ENCODE data around the gene CREB3.
A peak's percentile ranks its signal among the peaks of the same experiment; 100 is the strongest.

Gene CREB3, protein sequence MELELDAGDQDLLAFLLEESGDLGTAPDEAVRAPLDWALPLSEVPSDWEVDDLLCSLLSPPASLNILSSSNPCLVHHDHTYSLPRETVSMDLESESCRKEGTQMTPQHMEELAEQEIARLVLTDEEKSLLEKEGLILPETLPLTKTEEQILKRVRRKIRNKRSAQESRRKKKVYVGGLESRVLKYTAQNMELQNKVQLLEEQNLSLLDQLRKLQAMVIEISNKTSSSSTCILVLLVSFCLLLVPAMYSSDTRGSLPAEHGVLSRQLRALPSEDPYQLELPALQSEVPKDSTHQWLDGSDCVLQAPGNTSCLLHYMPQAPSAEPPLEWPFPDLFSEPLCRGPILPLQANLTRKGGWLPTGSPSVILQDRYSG

DNA sequence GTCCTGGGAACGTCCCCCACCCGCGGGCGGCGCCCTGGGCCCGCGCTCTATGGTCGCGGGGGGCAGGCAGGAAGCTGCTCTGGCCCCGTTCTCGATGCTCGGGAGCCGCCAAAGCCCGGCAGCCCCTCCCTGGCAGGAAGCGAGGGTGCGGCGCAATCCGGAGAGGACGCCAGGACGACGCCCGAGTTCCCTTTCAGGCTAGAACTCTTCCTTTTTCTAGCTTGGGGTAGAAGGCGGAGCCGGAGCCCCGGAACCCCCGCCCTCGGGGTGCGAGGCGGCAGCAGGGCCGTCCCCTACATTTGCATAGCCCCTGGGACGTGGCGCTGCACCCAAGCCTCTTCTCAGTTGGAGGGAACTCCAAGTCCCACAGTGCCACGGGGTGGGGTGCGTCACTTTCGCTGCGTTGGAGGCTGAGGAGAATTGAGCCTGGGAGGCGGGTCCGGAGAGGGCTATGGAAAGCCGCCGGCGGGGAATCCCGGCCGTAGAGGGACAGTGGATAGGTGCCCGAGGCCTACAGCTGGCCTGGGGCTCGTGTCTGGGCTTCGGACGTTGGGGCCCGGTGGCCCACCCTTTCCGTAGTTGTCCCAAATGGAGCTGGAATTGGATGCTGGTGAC, at the start of gene CREB3, which contains the start of gene TLN1:
Gene CREB3 (plus strand): TSS at position 482 of the 615 bp plus-strand sequence. CDS start 107 bp downstream, at position 589.
Gene TLN1 (minus strand): TSS at position 11 of the 615 bp plus-strand sequence. CDS start 6,501 bp downstream, outside the sequence.
- DNase-seq (ENCODE audit: low read depth in 1 of 2, low spot score in 1 of 2) = peak; percentile 95

- DNase-seq (ENCODE audit: low read depth in 1 of 2, low spot score in 1 of 2) = no peak
These were observed 49.1 kb upstream of the CREB3 start for GRCh38 chr9:35683323-35683722.

GRCh38 chr9:35684921-35685320, 47.5 kb upstream of the CREB3 start:
- DNase-seq (ENCODE audit: low read depth in 1 of 2, low spot score in 1 of 2) = no peak

GRCh38 chr9:35685506-35685905, 47.0 kb upstream of the CREB3 start:
- no peak for DNase-seq (ENCODE audit: low read depth in 1 of 2, low spot score in 1 of 2)

DNA sequence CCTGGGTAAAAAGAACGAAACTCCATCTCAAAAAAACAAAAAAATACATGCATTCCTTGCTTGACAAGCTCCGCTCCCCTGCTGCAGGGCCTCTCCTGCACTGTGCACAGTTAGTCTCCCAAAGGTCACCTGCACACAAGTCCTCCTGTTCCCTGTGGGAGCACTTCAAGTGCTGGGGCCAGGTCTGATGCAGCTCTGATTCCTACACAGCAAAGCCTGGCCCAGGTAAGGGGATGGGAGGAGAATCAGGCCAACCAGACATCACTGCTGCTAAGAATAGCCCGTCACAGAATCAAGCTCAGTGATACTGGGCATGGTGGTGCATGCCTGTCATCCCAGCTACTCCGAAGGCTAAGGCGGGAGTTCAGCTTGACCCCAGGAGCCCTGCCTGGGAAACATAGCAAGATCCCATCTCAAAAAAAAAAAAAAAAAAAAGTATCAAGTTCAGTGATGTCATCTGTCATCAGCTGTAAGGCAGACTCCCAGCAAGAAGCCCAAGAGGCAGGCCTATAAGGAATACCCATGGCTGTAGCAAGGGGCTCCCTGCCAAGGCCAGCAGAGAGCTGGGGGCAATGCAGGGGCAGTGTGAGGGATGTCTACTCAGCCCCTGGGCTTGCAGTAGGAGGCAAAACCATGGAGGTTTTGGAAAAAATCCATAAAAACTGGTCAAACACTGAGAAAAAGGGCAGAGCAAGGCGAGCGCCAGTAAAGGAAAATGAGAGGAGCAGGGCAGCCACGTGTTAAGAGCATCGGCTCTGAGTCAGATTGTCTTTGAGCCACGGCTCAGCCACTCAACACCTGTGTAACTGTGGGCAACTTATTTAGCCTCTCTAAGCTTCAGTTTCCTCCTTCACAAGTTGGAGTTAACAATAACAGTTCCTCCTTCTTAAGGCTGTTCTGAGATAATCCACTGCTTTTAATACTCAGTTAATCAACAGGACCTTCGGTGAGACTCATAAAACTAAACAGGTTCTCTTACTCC, 46.0 kb upstream of the CREB3 start:
- DNase-seq (ENCODE audit: low read depth in 1 of 2, low spot score in 1 of 2) = no peak

- DNase-seq (ENCODE audit: low read depth in 1 of 2, low spot score in 1 of 2) = no peak
These were observed 45.2 kb upstream of the CREB3 start for GRCh38 chr9:35687306-35687705.

GRCh38 chr9:35687972-35688557, 44.4 kb upstream of the CREB3 start:
- no peak for DNase-seq (ENCODE audit: low read depth in 1 of 2, low spot score in 1 of 2)

DNA sequence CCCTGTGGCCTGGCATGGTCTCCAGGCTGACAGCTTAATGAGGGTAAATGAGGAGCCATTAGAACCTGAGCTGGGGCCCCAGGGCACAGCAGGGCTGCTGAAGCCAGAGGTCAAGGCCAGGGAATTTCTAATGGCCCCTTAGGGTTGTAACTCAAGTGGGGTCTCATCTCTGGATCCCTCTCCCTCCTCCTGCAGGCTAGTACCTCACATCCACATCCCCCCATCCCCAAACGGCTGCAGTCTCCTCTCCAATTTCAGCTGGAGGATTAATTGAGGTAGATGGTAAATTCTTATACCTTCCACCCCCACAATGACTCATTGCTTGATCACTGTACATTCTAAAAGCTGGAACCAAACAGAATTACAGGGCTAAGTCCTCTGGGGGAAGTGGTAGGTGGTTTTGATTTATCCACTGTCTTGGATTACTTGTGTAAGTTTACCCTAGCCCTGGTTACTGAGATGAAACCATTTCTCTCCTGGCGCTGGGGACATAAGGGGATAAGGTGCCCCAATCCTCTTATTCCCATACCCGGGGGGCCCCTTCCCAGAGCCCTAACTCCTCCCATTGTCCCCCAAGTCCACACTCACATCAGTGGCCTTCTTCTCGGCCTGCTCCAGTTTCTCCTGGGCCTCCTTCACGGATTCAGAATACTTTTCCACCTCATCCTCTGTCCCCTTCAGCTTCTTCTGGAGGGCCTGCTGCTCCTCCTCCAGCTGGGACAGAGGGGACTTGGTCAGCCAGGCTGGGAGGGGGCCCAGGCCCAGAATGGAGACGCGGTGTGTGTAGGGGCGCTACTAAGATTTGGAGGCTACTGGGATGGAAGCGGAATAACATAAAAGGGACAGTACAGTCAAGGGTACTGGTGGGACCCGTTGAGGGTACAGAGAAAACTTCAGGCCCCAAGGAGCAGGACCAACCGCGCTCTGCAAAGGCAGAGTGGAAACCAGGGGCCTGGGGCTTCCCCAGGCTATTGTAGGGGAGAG, 43.6 kb upstream of the CREB3 start:
- DNase-seq (ENCODE audit: low read depth in 1 of 2, low spot score in 1 of 2) = no peak

- DNase-seq (ENCODE audit: low read depth in 1 of 2, low spot score in 1 of 2) = no peak
These were observed 42.7 kb upstream of the CREB3 start, which contains the start of gene TPM2 for GRCh38 chr9:35689542-35690293. TSS of gene TPM2 (minus strand) at chr9:35689925. CDS start at chr9:35689817, 108 bp downstream.

DNA sequence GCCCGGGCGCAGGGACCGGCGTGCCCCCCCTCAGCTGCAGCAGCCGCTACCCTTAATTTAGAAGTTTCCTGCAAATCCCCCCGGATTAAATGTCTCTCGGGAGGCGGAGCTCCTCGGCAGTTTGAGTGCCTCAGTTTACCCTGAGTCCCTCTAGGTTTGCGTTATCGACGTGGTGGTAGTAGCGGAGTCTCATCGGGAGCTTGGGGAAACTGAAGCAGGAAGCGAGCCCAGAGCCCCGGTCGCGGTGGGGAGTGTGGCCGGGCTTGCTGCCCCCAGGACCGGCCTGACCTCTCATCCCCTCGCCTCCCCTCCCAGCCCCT, 42.2 kb upstream of the CREB3 start:
- DNase-seq (ENCODE audit: low read depth in 1 of 2, low spot score in 1 of 2) = no peak

DNA sequence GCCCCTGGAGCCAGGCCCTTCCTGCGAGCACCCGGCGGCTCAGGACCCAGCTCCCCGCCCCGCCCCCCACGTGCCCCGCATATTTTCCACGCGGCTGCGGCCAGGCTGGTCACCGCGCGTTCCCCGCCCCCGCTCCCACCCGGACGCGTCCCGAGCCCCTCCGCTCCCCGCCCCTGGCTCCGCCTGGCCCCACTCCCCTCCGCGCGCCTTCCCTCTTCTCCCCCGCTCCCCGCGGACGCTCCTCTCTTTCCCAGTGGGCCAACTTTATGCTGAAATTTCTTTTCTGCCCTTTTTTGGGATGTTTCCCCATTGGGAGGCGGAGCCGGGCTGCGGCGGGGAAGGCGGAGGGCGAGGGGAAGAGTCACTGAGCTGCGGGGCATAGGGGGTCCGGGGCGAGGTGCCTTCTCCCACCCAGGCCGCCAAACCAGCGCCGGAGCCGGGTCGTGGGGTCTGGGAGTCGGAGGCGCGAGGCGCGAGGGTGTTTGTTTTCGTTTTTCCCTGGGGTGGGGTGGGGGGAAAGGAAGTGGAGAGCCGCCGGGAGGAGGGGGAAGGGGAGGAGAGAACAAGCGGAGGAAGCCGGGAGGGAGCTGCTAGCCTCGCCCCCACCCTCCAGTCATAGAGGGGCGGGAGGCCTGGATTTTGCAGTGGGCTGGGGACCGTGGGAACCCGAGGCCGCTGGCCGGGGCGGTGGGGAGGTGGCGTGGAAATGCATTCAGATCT, 41.7 kb upstream of the CREB3 start:
- no peak for DNase-seq (ENCODE audit: low read depth in 1 of 2, low spot score in 1 of 2)

DNA sequence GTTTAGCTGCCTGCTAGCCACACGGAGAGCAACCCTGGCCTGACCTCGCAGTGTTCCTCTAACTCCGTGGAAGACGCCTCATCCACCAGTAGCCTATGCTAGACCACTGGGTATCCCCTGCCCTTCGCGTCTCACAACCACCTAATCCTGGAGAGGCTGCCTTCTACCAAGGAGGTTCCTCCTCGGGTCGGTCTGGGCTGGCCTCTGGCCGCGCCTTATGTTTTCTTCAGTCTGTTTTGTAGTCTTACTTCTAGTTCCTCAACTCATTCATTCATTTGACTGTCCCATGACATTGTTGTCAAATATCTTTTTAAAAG, 41.2 kb upstream of the CREB3 start:
- DNase-seq (ENCODE audit: low read depth in 1 of 2, low spot score in 1 of 2) = no peak

GRCh38 chr9:35691757-35692301, 40.6 kb upstream of the CREB3 start:
- no peak for DNase-seq (ENCODE audit: low read depth in 1 of 2, low spot score in 1 of 2)

- DNase-seq (ENCODE audit: low read depth in 1 of 2, low spot score in 1 of 2) = no peak
These were observed 36.5 kb upstream of the CREB3 start for GRCh38 chr9:35695943-35696401.

DNA sequence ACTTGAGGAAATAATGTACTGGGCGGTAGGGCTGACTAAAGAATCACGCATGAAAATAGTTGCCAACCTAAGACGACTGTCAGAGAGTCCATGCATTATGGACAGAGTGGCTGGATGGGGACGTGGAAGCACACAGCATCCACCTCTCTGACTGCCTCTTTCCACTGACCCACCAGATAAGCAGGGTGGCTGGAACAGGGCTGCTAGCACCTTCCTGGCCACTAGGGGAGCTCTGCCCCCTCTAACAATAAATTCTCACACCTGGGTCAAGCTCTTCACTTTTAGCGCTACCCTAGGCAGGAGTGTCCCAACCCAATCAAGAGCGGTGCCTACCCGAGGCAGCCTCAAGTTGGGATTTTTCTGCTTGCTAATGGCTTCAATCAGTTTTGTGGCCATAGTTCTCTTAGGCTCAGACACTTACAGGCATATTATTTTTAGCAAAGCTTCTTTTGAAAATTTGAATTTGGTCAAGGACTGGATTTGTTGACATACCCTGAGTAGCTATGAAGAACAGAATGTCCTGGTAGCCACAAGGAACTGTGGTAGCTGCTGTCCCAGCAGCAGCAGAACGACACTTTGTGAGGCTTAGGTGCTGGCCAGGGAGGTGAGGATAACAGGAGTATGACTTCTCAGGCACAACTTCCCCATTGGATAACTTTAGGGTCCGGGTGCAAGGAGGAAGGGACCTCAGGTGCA, 35.8 kb upstream of the CREB3 start:
- DNase-seq (ENCODE audit: low read depth in 1 of 2, low spot score in 1 of 2) = no peak

DNA sequence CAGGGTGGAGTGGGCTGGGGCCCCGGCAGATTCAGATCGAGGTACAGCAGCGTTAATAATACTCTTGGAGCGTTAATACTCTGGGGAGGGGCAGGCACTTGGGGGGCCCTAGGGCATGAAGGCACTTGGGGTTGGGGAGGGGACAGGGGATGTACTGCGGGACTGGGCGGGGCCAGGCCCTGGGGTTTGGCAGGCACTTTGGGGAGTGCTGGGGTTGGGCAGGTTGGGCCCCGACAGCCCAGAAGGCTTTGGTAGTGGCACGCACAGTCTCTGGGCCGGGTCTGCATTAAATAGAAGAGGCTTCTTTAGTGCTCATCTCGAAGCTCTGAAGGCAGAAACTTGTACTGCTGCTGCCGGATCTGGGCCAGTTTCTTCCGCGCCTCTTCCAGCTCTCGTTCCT, 35.0 kb upstream of the CREB3 start:
- DNase-seq (ENCODE audit: low read depth in 1 of 2, low spot score in 1 of 2) = no peak

DNA sequence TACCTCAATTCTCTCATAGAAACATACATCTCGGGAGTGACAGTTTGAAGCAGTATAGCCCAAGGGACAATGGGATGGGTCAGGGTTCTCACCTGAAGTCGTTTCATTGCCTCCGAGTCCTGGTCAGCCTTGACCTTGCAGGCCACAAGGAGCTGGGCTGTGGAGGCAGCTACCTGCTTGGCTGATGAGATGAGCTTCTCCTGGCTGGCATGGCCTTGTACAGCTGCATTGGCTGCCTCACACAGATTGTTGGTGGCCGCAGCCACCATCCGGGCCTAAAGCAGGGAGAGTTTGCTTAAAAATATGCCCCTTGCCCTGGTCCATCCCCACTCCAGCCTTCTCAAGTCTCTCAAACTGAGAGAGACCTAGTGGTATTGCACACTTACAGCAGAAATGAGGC, 34.2 kb upstream of the CREB3 start:
- DNase-seq (ENCODE audit: low read depth in 1 of 2, low spot score in 1 of 2) = no peak

DNA sequence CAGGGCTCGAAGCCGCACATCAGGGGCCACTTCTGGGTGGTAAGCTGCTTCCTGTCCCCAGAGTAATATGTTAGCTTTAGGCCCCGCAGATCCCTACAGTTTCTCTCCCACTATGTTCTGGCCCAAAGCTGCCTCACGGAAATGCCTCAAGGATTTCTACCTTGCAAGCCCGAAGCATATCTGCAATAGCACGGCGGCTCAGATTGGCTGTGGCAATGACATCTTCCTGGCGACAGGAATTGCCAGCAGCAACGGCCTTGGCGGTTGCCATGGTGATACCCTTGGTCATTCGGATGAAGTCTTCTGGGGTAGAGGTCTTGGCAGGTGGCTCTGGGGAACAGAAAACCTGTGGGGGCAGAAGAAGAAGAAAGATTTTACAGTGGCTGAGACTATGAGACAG, 32.4 kb upstream of the CREB3 start:
- DNase-seq (ENCODE audit: low read depth in 1 of 2, low spot score in 1 of 2) = no peak
